ENCODE measurements around the gene PPP1R1B.

The PPP1R1B gene

GRCh38 chr17:39653316-39653661 is 26.5 kb downstream of the PPP1R1B start:
- Histone ChIP-seq H3K4me3 (ENCODE audit: low read depth, low read length) (no peak overlapping the region), H3K79me2 (peaks cover 10% of the 10 kb centered on the region), H3K27ac (no peak overlapping the region), H3K9ac (no peak overlapping the region), H3K4me1 (peaks cover 17% of the 10 kb centered on the region), H3K9me3 (ENCODE audit: control insufficient read depth, low read length) (no peaks in the 10 kb centered on the region), H3K4me2 (ENCODE audit: low read length) (no peak overlapping the region), H3K36me3 (ENCODE audit: control insufficient read depth, insufficient read depth, low read length) (no peaks in the 10 kb centered on the region), H3K27me3 (ENCODE audit: control insufficient read depth, insufficient read depth, low read length) (no peaks in the 10 kb centered on the region), H2AFZ (no peak overlapping the region)
- no peak for TF ChIP-seq CTCF (IDR thresholded peaks at IDR 0.05)

- Histone ChIP-seq H3K27me3 (ENCODE audit: control insufficient read depth, insufficient read depth, low read length) (no peaks in the 10 kb centered on the region), H3K4me2 (ENCODE audit: low read length) (no peak overlapping the region), H3K9ac (no peak overlapping the region), H3K36me3 (ENCODE audit: control insufficient read depth, insufficient read depth, low read length) (no peaks in the 10 kb centered on the region), H3K27ac (no peak overlapping the region), H3K4me3 (ENCODE audit: low read depth, low read length) (no peak overlapping the region), H3K79me2 (peaks cover 10% of the 10 kb centered on the region), H3K4me1 (peaks cover 17% of the 10 kb centered on the region), H3K9me3 (ENCODE audit: control insufficient read depth, low read length) (no peaks in the 10 kb centered on the region), H2AFZ (no peak overlapping the region)
- TF ChIP-seq CTCF (IDR thresholded peaks at IDR 0.05): peak; percentile 70
Observed at GRCh38 chr17:39653662-39654331, 27.0 kb downstream of the PPP1R1B start.

- Histone ChIP-seq H2AFZ (no peak overlapping the region), H3K4me1 (peaks cover 17% of the 10 kb centered on the region), H3K36me3 (ENCODE audit: control insufficient read depth, insufficient read depth, low read length) (no peaks in the 10 kb centered on the region), H3K27me3 (ENCODE audit: control insufficient read depth, insufficient read depth, low read length) (no peaks in the 10 kb centered on the region), H3K27ac (no peak overlapping the region), H3K79me2 (peaks cover 10% of the 10 kb centered on the region), H3K4me3 (ENCODE audit: low read depth, low read length) (no peak overlapping the region), H3K9me3 (ENCODE audit: control insufficient read depth, low read length) (no peaks in the 10 kb centered on the region), H3K9ac (no peak overlapping the region), H3K4me2 (ENCODE audit: low read length) (no peak overlapping the region)
- TF ChIP-seq CTCF (IDR thresholded peaks at IDR 0.05): no peak
Observed at GRCh38 chr17:39655105-39655504, 28.4 kb downstream of the PPP1R1B start.

GRCh38 chr17:39658346-39658745 is 31.6 kb downstream of the PPP1R1B start:
- no peak overlapping the region for H3K27ac ChIP-seq
- no peak overlapping the region for H3K9ac ChIP-seq
- H2AFZ ChIP-seq: no peak overlapping the region
- peaks cover 9% of the 10 kb centered on the region for H3K79me2 ChIP-seq
- H3K4me2 ChIP-seq (ENCODE audit: low read length): no peak overlapping the region
- H3K27me3 ChIP-seq (ENCODE audit: control insufficient read depth, insufficient read depth, low read length): no peaks in the 10 kb centered on the region
- no peaks in the 10 kb centered on the region for H3K36me3 ChIP-seq (ENCODE audit: control insufficient read depth, insufficient read depth, low read length)
- peaks cover 15% of the 10 kb centered on the region for H3K4me1 ChIP-seq
- no peak for TF ChIP-seq CTCF (IDR thresholded peaks at IDR 0.05)
- H3K4me3 ChIP-seq (ENCODE audit: low read depth, low read length): no peak overlapping the region
- no peaks in the 10 kb centered on the region for H3K9me3 ChIP-seq (ENCODE audit: control insufficient read depth, low read length)

- Histone ChIP-seq H3K27ac (peak overlapping the region; percentile 22), H3K4me3 (ENCODE audit: low read depth, low read length) (no peak overlapping the region), H3K4me2 (ENCODE audit: low read length) (no peak overlapping the region), H3K4me1 (peaks cover 14% of the 10 kb centered on the region), H3K36me3 (ENCODE audit: control insufficient read depth, insufficient read depth, low read length) (no peaks in the 10 kb centered on the region), H3K27me3 (ENCODE audit: control insufficient read depth, insufficient read depth, low read length) (no peaks in the 10 kb centered on the region), H3K79me2 (peaks cover 5% of the 10 kb centered on the region), H3K9ac (no peak overlapping the region), H3K9me3 (ENCODE audit: control insufficient read depth, low read length) (no peaks in the 10 kb centered on the region), H2AFZ (no peak overlapping the region)
- TF ChIP-seq CTCF (IDR thresholded peaks at IDR 0.05): no peak
Observed at GRCh38 chr17:39658760-39659159, 32.0 kb downstream of the PPP1R1B start.

Measured in parathyroid adenoma (tissue), 2 donors.